ENCODE data around the gene COL19A1.

GRCh38 chr6:70041411-70041810, 175.1 kb downstream of the COL19A1 start:
- no peak for TF ChIP-seq EP300 (IDR thresholded peaks at IDR 0.05; ENCODE audit: borderline replicate concordance)
- TF ChIP-seq NFIC (IDR thresholded peaks at IDR 0.05) = no peak
- no peak for TF ChIP-seq REST (IDR thresholded peaks at IDR 0.05; ENCODE audit: low read depth)
- TF ChIP-seq YY1 (IDR thresholded peaks at IDR 0.05; ENCODE audit: low read depth) = no peak
- no peak for TF ChIP-seq MAX (IDR thresholded peaks at IDR 0.05)
- TF ChIP-seq TAF1 (IDR thresholded peaks at IDR 0.05; ENCODE audit: low read depth) = no peak
- TF ChIP-seq CREB1 (IDR thresholded peaks at IDR 0.05; ENCODE audit: low read depth) = no peak
- TF ChIP-seq TCF12 (IDR thresholded peaks at IDR 0.05; ENCODE audit: low read depth) = no peak
- no peak for TF ChIP-seq RAD21 (IDR thresholded peaks at IDR 0.05; ENCODE audit: low read depth)
- no peak for TF ChIP-seq ZBTB7A (IDR thresholded peaks at IDR 0.05; ENCODE audit: low read depth)
- TF ChIP-seq EGR1 (IDR thresholded peaks at IDR 0.05) = no peak
- TF ChIP-seq CEBPB (IDR thresholded peaks at IDR 0.05) = no peak

Data from Ishikawa (cell line).